Neural cell (in vitro differentiated cells): ENCODE data around the gene SPECC1.

Experiments
- CTCF ChIP-seq: fragments of 450-650 bp; IDR thresholded peaks from 2 replicates; pipeline ENCODE4 v1.5.1; 2014; ENCODE audit warnings: antibody characterized with exemption, mild to moderate bottlenecking, moderate library complexity; ENCODE audit not compliant: poor library complexity, severe bottlenecking
- SMC3 ChIP-seq: fragments of 450-650 bp; conservative IDR thresholded peaks from 2 replicates; pipeline ENCODE4 v1.6.1; 2014; ENCODE audit warnings: antibody characterized with exemption, mild to moderate bottlenecking, moderate library complexity; ENCODE audit not compliant: poor library complexity

GRCh38 chr17:20282526-20283308 lies 273.6 kb downstream of the SPECC1 start:
- TF ChIP-seq CTCF (no peak), SMC3 (no peak)
